ENCODE data around the gene CPA5. TPM values are rescaled to one million over a fixed set of nuclear protein-coding genes. Genes with fewer than 3 reads are reported as not detected.

Gene CPA5
- total and polyA plus RNA-seq, 3 donors from 2014 or later, result 11.5 to 59.4 (median 46.7) TPM

GRCh38 chr7:130346177-130346905 lies 1.7 kb downstream of the CPA5 start:
- H3K9me3 ChIP-seq, result no peaks in the 10 kb centered on the region
- H3K27me3 ChIP-seq, result no peaks in the 10 kb centered on the region
- WGBS, 2 donors, result 89 to 90% methylated on average over 4 to 10 of the region's 10 CpGs
- no peak overlapping the region for H3K27ac ChIP-seq
- no peaks in the 10 kb centered on the region for H3K4me1 ChIP-seq
- no peaks in the 10 kb centered on the region for H3K36me3 ChIP-seq (ENCODE audit: low read depth, missing control alignments)
- no peak overlapping the region for H3K4me3 ChIP-seq
- no peak for TF ChIP-seq CTCF (IDR thresholded peaks at IDR 0.05)
- no peak for TF ChIP-seq POLR2A (IDR thresholded peaks at IDR 0.05)
- no peak for DNase-seq
- intact Hi-C loops (cut with DNase I; ENCODE audit: low total_unique reads), result no loop called here

GRCh38 chr7:130346941-130347340 lies 2.3 kb downstream of the CPA5 start:
- Histone ChIP-seq H3K4me3 (no peak overlapping the region), H3K27ac (no peak overlapping the region), H3K36me3 (ENCODE audit: low read depth, missing control alignments) (no peaks in the 10 kb centered on the region), H3K4me1 (no peaks in the 10 kb centered on the region), H3K9me3 (no peaks in the 10 kb centered on the region), H3K27me3 (no peaks in the 10 kb centered on the region)
- TF ChIP-seq POLR2A (IDR thresholded peaks at IDR 0.05), result no peak
- no peak for TF ChIP-seq CTCF (IDR thresholded peaks at IDR 0.05)
- no peak for DNase-seq
- intact Hi-C loops (cut with DNase I; ENCODE audit: low total_unique reads), result no loop called here
- WGBS, 2 donors, result 85 to 86% methylated on average over 12 of the region's 12 CpGs

- 71 to 81% methylated on average over 16 of the region's 16 CpGs for WGBS, 2 donors
These were observed 5.5 kb downstream of the CPA5 start for GRCh38 chr7:130349911-130350782.

GRCh38 chr7:130350945-130351790 lies 6.6 kb downstream of the CPA5 start:
- WGBS, 2 donors, result 45 to 52% methylated on average over 17 to 20 of the region's 20 CpGs
- intact Hi-C loops (cut with DNase I; ENCODE audit: low total_unique reads), result no loop called here
- Histone ChIP-seq H3K27me3 (no peaks in the 10 kb centered on the region), H3K9me3 (no peaks in the 10 kb centered on the region), H3K4me3 (no peak overlapping the region), H3K27ac (peak overlapping the region in 1 of 2 donors; percentile 69), H3K36me3 (ENCODE audit: low read depth, missing control alignments) (no peaks in the 10 kb centered on the region), H3K4me1 (peaks cover 4% of the 10 kb centered on the region)
- no peak for TF ChIP-seq CTCF (IDR thresholded peaks at IDR 0.05)
- TF ChIP-seq POLR2A (IDR thresholded peaks at IDR 0.05), result no peak
- no peak for DNase-seq

More at GRCh38 chr7:130349911-130350782, 5.5 kb downstream of the CPA5 start:
- Histone ChIP-seq H3K9me3 (no peaks in the 10 kb centered on the region), H3K4me3 (no peak overlapping the region), H3K4me1 (no peaks in the 10 kb centered on the region), H3K27me3 (no peaks in the 10 kb centered on the region), H3K36me3 (ENCODE audit: low read depth, missing control alignments) (no peaks in the 10 kb centered on the region), H3K27ac (peak overlapping the region in 1 of 2 donors; percentile 69)
- intact Hi-C loops (cut with DNase I; ENCODE audit: low total_unique reads), result no loop called here
- TF ChIP-seq POLR2A (IDR thresholded peaks at IDR 0.05) (no peak), CTCF (IDR thresholded peaks at IDR 0.05) (no peak)
- no peak for DNase-seq

Data from testis (tissue), 3 donors.